Stomach (tissue), 4 donors: ENCODE results near the gene ERCC4.

Source experiments
- CTCF ChIP-seq, 7 experiments: fragments of 450-650 bp in 4 of 7; fragments of 200-600 bp in 3 of 7; sonication (generic) in 3 of 7; IDR thresholded peaks; one replicate each; pipeline ENCODE4 v1.5.1; 2016 to 2019; ENCODE audit warnings: antibody characterized with exemption in 7 of 7, control low read depth in 2 of 7, mild to moderate bottlenecking in 1 of 7
- POLR2A ChIP-seq, 4 donors: fragments of 450-650 bp; IDR thresholded peaks; one replicate each; pipeline ENCODE4 v1.6.1; 2016; ENCODE audit warnings: antibody characterized with exemption in 4 of 4, control low read depth in 2 of 4, mild to moderate bottlenecking in 1 of 4, moderate library complexity in 1 of 4

DNA sequence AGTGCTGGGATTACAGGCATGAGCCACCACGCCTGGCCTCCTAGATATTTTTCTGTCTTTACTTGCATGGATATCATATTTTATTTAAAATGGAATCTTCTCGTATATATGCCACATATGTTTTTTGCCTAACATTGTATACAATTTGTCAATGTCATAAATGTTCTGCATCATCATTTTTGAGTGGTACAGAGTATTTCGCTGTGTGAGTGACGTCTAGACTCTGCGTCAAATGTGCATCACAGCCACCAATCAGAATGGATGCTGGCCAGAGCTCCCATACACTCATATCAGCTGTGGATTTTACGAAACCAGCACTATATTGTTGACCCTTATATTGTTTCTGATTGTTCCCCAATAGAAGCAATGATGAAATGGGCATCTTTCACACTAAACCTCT is 57.2 kb downstream of the ERCC4 start:
- TF ChIP-seq CTCF (IDR thresholded peaks at IDR 0.05) (no peak), POLR2A (IDR thresholded peaks at IDR 0.05) (no peak)
